Cardiac muscle cell (in vitro differentiated cells and primary cell): ENCODE measurements around the gene ZNF658. TPM values are rescaled to one million over a fixed set of nuclear protein-coding genes. Genes with fewer than 3 reads are reported as not detected.
A peak's percentile ranks its signal among the peaks of the same experiment; 100 is the strongest.
"Not testable (repeated sequence)": the region's sequence is repeated elsewhere in the genome, so short reads cannot be mapped to it uniquely, and the experiment has no call there.

Experiments used
- DNase-seq, 2 donors: peaks; one replicate each; pipeline versions ENCODE4 v3.0.0 to v3.0.0-alpha.2; 2010 to 2017; ENCODE audit warnings: low read depth in 1 of 2, low spot score in 1 of 2
- H3K27ac ChIP-seq: fragments of 200-600 bp; sonication (generic); 2 replicates; pipeline ENCODE4 v1.5.1; 2016
- H3K27me3 ChIP-seq: fragments of 200-600 bp; sonication (generic); 2 replicates; pipeline ENCODE4 v1.6.0; 2016; ENCODE audit warnings: control low read depth
- H3K36me3 ChIP-seq: fragments of 200-600 bp; sonication (generic); 2 replicates; pipeline ENCODE4 v1.5.1; 2016; ENCODE audit warnings: control low read depth
- H3K4me1 ChIP-seq: fragments of 200-600 bp; sonication (generic); 2 replicates; pipeline ENCODE4 v1.8.1; 2017; ENCODE audit warnings: low read depth, mild to moderate bottlenecking, mixed run types
- H3K4me3 ChIP-seq: fragments of 200-600 bp; sonication (generic); 2 replicates; pipeline ENCODE4 v1.5.1; 2016; ENCODE audit warnings: mild to moderate bottlenecking
- H3K9me3 ChIP-seq: fragments of 200-600 bp; sonication (generic); 2 replicates; pipeline ENCODE4 v1.5.1; 2017; ENCODE audit warnings: low read depth, mild to moderate bottlenecking, control low read depth
- polyA plus RNA-seq: library from polyadenylated mRNA; unstranded; fragments of >200 nt; fragmentation: Nextera tagmentation; extraction: Ambion mirVana; gene quantifications from 2 replicates; pipeline ENCODE4 v1.2.1, GENCODE V29; 2016
- total RNA-seq: library from RNA; depleted of rRNA; stranded (reverse); fragments of >200 nt; gene quantifications from 2 replicates; pipeline ENCODE4 v1.2.3, GENCODE V29; 2016

Gene ZNF658
- 4.9 and 5.6 TPM in 2 replicates for total RNA-seq
- 2.3 and 5.8 TPM in 2 replicates for polyA plus RNA-seq

DNA sequence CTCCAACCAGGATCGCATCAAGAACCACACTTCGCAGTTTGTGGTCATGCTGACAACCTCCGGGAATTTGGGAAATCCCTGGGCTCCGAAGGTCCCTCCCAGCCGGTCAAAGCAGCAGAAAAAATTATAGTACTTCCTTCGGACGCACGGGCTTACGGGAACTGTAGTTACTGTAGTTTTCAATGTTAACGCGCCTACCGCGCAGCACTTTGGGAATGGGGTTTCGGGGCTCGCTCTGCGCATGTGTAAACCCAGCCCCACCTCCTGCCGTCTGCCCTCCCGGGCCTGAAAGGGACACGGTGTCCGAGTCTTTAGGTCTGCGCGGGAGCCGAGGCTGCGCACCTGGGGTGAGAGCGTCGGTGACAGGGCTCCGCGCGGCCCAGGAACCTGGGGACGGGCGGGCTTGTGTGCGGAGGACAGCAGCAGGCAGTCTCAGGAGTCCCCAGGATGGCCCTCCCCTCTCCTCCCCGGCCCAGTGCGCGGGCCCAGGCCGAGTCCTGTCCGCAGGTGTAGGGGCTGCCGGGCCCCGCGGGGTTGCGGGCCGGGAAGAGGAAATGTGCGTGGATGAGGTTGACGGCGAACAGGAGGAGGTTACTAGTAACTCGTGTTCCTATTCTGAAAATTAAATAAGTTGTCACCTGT is at the start of gene ZNF658:
TSS of gene ZNF658 (plus strand) at position 236 of the 642 bp plus-strand sequence. CDS start 2,837 bp downstream, outside the sequence.
- DNase-seq = peak; percentile 82 to 91
- H3K27ac ChIP-seq, H3K4me1 ChIP-seq, H3K27me3 ChIP-seq, H3K36me3 ChIP-seq, H3K9me3 ChIP-seq: not testable (repeated sequence)
- H3K4me3 ChIP-seq = peak within 1 kb of the TSS; percentile 60

DNA sequence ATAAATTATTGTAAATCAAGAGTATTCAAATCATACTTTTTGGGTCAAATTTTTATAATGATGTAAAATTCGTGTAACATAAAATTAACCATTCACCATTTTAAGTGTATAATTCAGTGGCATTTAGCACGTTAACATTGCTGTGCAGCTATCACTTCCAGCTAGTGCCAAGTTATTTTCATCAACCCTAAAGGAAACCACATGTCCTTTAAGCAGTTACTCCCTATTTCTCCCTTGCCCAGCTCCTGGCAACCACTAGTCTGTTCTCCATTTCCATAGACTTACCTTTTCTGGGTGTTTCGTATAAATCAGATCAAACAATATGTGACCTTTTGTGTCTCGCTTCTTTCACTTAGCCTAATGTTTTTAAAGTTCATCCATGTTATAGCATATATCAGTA is 38.8 kb upstream of the ZNF658 start:
- not testable (repeated sequence) for H3K27ac ChIP-seq, H3K36me3 ChIP-seq, H3K27me3 ChIP-seq, H3K4me1 ChIP-seq, DNase-seq, H3K9me3 ChIP-seq, H3K4me3 ChIP-seq

DNA sequence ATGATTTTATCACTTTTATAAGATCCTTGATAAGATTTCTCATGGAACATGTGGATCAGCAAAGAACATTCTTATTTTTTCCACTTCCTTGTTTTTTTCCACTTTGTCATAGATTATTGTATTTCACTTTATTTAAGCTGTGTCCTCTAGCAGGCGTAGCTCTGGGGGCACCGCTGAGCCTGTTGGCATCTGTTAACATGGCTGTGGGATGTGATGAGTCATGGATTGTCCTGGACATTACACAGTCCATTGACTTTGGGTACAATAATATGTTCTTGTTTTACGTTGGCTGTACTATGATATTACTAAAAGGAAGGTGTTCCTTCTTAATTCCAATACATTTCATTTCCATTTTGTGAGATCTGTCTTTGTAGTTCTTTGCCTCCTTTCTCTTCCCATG is 31.9 kb upstream of the ZNF658 start:
- not testable (repeated sequence) for H3K4me3 ChIP-seq, H3K36me3 ChIP-seq, H3K9me3 ChIP-seq, H3K27me3 ChIP-seq, DNase-seq, H3K4me1 ChIP-seq, H3K27ac ChIP-seq

DNA sequence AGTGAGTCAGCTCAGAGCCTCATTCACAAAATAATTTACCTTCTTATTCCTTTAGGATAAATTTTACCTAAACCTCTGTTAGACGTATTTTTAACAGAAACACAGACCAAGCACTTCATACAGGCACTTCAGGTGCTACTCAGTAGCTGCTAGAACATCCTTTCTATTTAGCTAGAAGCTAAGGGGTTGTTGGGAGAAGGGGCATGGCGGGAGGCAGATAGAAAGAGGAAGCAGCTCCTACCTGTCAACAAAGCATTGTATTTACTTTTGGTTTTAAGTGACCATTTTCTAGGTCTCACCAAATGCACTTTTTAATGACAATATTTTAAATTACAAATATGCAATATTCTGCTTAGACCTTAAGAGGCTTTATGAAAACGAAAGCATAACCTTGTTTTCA is 19.9 kb upstream of the ZNF658 start:
- H3K4me3 ChIP-seq, H3K9me3 ChIP-seq, H3K4me1 ChIP-seq, H3K27me3 ChIP-seq, DNase-seq, H3K36me3 ChIP-seq, H3K27ac ChIP-seq: not testable (repeated sequence)

DNA sequence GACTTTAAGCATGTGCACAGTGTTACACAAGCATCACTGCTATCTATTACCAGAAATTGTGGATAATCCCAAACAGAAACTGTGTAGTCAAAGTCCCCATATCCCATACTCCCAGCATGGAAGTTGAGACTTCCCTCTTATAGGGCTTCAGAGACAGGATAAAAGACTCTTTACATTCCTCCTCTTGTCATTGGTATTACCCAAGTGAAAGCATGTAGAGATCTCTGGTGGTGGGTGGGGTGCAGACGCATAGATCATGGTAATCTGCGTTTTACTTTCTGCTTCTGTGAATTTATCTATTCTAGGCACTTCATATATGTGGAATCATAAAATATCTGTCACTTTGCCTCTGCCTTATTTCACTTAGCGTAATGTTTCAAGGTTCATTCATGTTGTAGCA is 18.7 kb upstream of the ZNF658 start:
- not testable (repeated sequence) for H3K4me3 ChIP-seq, H3K9me3 ChIP-seq, H3K4me1 ChIP-seq, H3K27me3 ChIP-seq, H3K36me3 ChIP-seq, DNase-seq, H3K27ac ChIP-seq

DNA sequence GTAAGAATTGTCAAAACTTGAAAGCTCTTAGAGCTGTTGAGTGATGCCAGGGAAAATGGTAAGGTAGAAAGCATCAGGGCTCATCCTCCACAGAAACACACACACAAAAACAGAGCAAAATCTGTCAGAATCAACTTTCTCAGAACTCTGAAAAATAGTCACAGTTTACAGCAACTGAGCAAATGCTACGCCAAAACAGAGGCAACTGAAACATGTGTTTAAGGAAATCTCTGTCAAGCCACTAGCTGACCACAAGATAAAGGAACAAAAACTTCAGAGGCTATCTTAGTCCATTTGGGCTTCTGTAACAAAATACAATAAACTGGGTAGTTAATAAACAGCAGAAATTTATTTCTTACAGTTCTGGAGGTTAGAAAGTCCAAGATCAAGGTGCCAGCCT is 10.2 kb upstream of the ZNF658 start:
- not testable (repeated sequence) for H3K27ac ChIP-seq, H3K9me3 ChIP-seq, H3K36me3 ChIP-seq, DNase-seq, H3K27me3 ChIP-seq, H3K4me1 ChIP-seq, H3K4me3 ChIP-seq

DNA sequence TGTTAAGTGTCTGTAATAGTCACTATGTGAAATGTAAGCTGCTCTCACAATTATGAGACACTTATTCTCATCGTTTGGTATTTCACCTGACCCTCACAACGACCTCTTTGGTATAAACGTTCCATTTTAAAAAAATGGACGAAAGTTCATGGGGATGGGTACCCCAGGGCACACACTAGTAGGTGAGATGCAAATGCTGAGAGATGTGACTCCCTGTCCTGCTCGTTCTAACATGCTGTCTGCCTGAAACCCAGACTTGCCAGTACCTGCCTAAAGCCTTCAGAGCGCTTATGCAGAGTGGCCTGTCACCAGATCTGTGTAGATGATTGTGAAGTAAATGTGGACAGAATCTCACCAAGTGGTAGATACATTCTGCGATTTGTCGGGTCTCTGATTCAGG is 616 bp downstream of the ZNF658 start:
- H3K27ac ChIP-seq = not testable (repeated sequence)

DNA sequence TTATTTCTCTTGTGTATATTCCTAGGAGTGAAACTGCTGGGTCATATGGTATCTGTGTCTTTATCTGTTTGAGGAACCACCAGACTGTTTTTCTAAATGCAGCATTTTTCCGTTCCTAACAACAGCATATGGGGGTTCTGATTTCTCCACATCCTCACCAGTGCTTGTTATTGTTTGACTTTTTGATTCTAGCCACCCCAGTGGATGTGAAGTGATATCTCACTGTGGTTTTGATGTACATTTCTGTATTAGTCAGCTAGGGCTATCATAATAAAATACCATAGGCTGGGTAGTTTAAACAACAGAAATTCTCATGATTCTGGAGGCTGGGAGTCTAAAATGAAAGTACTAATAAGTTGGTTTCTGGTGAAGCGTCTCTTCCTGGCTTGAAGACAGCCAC is 9.0 kb downstream of the ZNF658 start:
- not testable (repeated sequence) for H3K4me3 ChIP-seq, H3K4me1 ChIP-seq, H3K36me3 ChIP-seq, H3K27ac ChIP-seq, H3K9me3 ChIP-seq, H3K27me3 ChIP-seq
- peak in 1 of 2 donors; percentile 2 for DNase-seq

More for the DNA sequence above, 616 bp downstream of the ZNF658 start:
- peak overlapping the region; percentile 60 for H3K4me3 ChIP-seq
- H3K36me3 ChIP-seq, H3K27me3 ChIP-seq, DNase-seq, H3K9me3 ChIP-seq, H3K4me1 ChIP-seq: not testable (repeated sequence)

DNA sequence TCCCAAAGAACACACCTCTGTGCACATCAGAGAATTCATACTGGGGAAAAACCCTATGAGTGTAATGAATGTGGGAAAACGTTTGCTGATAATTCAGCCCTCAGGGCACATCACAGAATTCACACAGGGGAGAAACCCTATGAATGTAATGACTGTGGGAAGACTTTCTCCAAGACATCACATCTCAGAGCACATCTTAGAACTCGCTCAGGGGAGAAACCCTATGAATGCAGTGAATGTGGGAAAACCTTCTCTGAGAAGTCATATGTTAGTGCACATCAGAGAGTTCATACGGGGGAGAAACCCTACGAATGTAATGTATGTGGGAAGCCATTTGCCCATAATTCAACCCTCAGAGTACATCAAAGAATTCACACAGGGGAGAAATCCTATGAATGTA is 19.5 kb downstream of the ZNF658 start:
- not testable (repeated sequence) for H3K9me3 ChIP-seq, H3K4me3 ChIP-seq, H3K27me3 ChIP-seq

DNA sequence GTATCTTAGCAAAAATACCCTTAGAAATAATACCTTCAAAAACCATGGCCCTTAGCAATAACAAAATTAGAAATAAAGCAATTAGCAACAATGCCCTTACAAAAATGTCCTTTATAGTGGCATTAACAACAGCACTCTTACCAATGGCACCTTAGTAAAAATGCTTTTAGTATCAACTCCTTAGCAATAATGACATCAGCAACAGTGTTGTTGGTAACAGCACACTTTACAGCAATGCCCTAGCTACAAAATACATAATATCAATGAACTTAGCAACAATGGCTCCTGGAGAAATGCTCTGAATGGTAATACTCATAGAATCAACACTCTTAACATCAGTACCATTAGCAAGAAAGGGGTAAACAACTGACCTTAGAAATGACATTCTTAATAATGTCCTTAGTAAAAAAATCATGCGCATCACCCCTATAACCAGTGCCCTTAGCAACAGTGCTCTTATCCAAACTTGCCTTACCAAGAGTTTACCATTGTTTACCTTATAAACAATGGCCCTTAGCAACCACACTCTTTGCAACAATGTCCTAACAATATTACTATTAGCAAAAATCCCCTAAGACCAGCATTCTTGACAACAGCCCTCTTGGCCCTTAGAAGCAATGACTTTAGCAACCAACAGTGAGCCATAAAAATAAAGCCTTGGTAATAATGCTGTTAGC is 35.8 kb downstream of the ZNF658 start:
- H3K27me3 ChIP-seq, H3K4me1 ChIP-seq, H3K4me3 ChIP-seq, H3K36me3 ChIP-seq, H3K9me3 ChIP-seq, H3K27ac ChIP-seq, DNase-seq: not testable (repeated sequence)

More for the DNA sequence above, 19.5 kb downstream of the ZNF658 start:
- H3K27ac ChIP-seq, H3K36me3 ChIP-seq, DNase-seq, H3K4me1 ChIP-seq: not testable (repeated sequence)

DNA sequence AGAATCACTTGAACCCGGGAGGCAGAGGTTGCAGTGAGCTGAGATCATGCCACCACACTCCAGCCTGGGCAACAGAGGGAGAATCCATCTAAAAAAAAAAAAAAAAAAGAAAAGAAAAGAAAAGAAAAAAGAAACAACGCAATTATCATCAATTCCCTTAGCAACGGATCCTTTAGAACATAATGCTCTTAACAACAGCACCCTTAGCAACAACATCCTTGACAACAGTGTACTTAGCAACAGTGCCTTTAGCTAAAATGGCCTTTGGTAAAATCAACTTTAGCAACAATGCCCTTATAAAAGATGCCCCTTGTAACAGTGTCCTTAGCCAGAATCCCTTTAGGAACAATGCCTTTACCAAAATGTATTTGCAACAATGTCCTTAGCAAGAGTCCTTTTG is 37.1 kb downstream of the ZNF658 start:
- not testable (repeated sequence) for DNase-seq, H3K9me3 ChIP-seq, H3K36me3 ChIP-seq, H3K27me3 ChIP-seq, H3K4me3 ChIP-seq, H3K27ac ChIP-seq, H3K4me1 ChIP-seq

DNA sequence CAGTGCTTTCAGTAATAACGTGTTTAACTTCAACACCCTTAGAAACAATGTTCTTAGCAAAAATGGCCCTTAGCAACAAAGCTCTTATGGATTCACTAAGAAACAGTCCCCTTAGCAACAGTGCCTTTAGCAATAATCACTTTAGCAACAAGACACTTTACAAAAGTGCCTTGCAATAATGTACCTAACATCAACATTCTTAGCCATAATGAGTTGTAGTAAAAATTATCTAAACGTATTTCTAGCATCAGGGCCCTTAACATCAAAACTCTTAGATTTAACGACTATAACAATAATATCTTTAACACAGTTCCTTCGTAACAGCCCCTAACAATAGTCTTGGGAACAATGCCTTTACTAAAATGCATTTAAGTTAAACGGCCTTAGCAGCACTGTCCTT is 37.8 kb downstream of the ZNF658 start:
- H3K9me3 ChIP-seq, H3K4me1 ChIP-seq, DNase-seq, H3K4me3 ChIP-seq, H3K36me3 ChIP-seq, H3K27ac ChIP-seq, H3K27me3 ChIP-seq: not testable (repeated sequence)

DNA sequence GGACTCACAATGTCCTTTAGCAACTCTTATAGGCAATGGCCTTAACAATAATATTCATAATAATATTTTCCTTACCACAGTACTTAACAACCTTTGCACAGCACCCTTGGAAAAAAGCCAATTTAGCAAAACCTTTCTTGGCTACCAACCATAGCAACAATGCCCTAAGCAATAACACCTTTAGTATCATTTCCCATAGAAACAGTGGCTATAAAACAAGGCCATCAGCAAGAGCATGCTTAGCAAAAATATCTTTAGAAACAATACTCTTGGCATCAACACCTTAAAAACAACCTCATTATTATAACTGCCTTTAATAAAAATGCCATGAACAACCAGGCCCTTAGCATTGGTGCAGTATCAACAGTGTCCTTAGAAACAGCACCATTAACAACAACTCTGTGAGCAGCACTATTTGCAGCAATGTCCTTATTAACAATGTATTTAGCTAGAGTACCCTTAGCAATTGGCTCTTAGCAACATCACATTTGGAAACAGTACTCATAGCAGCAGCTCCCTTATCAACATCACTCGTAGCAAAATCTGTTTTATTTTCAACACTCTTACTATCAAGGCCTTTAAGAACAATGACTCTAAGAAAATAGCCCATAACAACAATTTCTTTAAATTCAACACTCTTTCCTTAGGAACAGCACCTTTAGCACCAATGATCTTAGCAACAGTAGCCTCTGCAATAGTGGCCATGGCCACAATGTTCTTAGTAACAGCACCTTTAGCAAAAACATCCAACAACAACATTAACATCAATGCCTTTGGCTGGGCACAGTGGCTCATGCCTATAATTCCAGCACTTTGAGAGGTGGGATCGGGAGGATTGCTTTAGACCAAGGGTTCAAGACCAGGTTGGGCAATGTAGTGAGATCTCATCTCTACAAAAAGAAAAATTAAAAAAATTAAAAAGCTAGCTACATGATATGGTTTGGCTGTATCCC is 39.6 kb downstream of the ZNF658 start:
- not testable (repeated sequence) for H3K36me3 ChIP-seq, H3K27ac ChIP-seq, H3K4me1 ChIP-seq, H3K27me3 ChIP-seq, H3K9me3 ChIP-seq, H3K4me3 ChIP-seq
- peak in 1 of 2 donors; percentile 3 for DNase-seq
